OCI-LY3 (cell line): Measurements from ENCODE around the gene PROSER3.

Source experiments
- H2AFZ ChIP-seq: fragments of 200-600, 300-600 bp; shearing (Covaris generic); 2 replicates; pipeline ENCODE4 v1.6.0; 2014; ENCODE audit warnings: antibody characterized with exemption, low read depth, low read length
- H3K27ac ChIP-seq: fragments of 200-600, 300-600 bp; sonication (generic); 2 replicates; pipeline ENCODE4 v1.5.1; 2014; ENCODE audit warnings: mild to moderate bottlenecking, low read length, moderate library complexity, mixed read lengths
- H3K27me3 ChIP-seq: fragments of 200-600, 300-600 bp; sonication (generic); 2 replicates; pipeline ENCODE4 v1.6.1; 2014; ENCODE audit warnings: low read depth, low read length, mixed read lengths
- H3K36me3 ChIP-seq: fragments of 200-600, 300-600 bp; sonication (generic); replicated peaks from 2 replicates; pipeline ENCODE3; 2014; ENCODE audit warnings: low read depth, low read length, mixed read lengths
- H3K4me1 ChIP-seq: fragments of 300-600, 200-600 bp; sonication (generic); 2 replicates; pipeline ENCODE4 v1.6.1; 2014; ENCODE audit warnings: low read length, mixed read lengths
- H3K4me2 ChIP-seq: fragments of 200-600, 300-600 bp; sonication (generic); 2 replicates; pipeline ENCODE4 v1.6.1; 2014; ENCODE audit warnings: low read length, mixed read lengths
- H3K4me3 ChIP-seq: fragments of 300-600, 200-600 bp; sonication (generic); 2 replicates; pipeline ENCODE4 v1.5.1; 2014; ENCODE audit warnings: antibody characterized with exemption, mild to moderate bottlenecking, low read length, moderate library complexity
- H3K79me2 ChIP-seq: fragments of 300-600, 200-600 bp; shearing (Covaris generic); 2 replicates; pipeline ENCODE4 v1.6.1; 2014; ENCODE audit warnings: mild to moderate bottlenecking, low read length, mixed read lengths
- H3K9ac ChIP-seq: fragments of 300-600, 200-600 bp; shearing (Covaris generic); 2 replicates; pipeline ENCODE4 v1.6.0; 2014; ENCODE audit warnings: mild to moderate bottlenecking, low read length, moderate library complexity
- H3K9me3 ChIP-seq: fragments of 200-600, 300-600 bp; shearing (Covaris generic); 2 replicates; pipeline ENCODE4 v1.6.1; 2014; ENCODE audit warnings: low read length, mixed read lengths; ENCODE audit not compliant: insufficient read depth
- H4K20me1 ChIP-seq: fragments of 200-600, 300-600 bp; sonication (generic); 2 replicates; pipeline ENCODE4 v1.6.1; 2016; ENCODE audit warnings: low read length, mixed read lengths; ENCODE audit not compliant: insufficient read depth
- EZH2phosphoT487 ChIP-seq: fragments of 200-600 bp; shearing (Covaris generic); IDR thresholded peaks from 2 replicates; pipeline ENCODE4 v1.6.1; 2018; ENCODE audit warnings: antibody characterized with exemption, mixed run types, low read depth
- TF ChIP-seq, protein P1 (sequence below): fragments of 200-600, 300-600 bp; sonication (generic); IDR thresholded peaks from 2 replicates; pipeline ENCODE4 v1.5.1; 2014; ENCODE audit warnings: antibody characterized with exemption, low read length, low read depth

PROSER3 gene

DNA sequence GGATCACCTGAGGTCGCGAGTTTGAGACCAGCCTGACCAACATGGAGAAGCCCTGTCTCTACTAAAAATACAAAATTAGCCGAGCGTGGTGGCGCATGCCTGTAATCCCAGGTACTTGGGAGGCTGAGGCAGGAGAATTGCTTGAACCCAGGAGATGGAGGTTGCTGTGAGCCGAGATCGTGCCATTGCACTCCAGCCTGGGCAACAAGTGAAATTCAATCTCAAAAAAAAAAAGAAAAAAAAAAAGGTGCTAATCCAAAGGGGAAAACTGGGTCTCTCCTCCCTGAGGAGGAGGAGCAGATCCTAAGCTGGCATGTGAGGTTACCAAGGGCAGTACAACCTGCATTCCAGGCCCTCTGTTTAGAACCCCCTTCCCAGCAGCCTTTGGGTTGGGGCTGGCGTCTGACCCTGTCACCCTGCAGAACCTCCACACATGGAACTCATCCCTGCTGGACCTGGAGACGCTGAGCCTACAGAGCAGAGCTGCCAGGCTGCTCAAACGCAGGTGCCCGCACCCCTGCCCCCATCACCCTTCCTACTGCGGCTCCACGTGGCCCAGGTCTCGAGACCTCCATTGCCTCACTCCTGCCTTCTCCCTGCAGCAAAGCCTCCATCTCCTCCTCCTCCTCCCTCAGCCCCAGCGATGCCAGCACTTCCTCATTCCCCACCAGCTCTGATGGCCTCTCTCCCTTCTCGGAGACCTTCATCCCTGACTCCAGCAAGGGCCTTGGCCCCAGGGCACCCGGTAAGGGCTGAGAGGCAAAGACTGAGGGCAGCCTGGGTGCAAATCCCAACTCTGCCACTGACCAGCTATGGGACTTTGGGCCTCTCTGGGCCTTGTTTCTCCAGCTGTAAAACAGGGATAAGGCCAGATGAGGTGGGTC lies 6.7 kb downstream of the PROSER3 start:
- Histone ChIP-seq H3K4me2 (no peak overlapping the region), H3K36me3 (peaks cover 32% of the 10 kb centered on the region), H3K4me1 (no peaks in the 10 kb centered on the region), H4K20me1 (no peaks in the 10 kb centered on the region; the same call in 1 of the 2 replicates), H3K9ac (no peak overlapping the region), H3K27ac (no peak overlapping the region), H3K27me3 (no peaks in the 10 kb centered on the region), H3K79me2 (peaks cover 2% of the 10 kb centered on the region), H2AFZ (no peak overlapping the region), H3K9me3 (no peaks in the 10 kb centered on the region), H3K4me3 (no peak overlapping the region)
- TF ChIP-seq, protein P1, sequence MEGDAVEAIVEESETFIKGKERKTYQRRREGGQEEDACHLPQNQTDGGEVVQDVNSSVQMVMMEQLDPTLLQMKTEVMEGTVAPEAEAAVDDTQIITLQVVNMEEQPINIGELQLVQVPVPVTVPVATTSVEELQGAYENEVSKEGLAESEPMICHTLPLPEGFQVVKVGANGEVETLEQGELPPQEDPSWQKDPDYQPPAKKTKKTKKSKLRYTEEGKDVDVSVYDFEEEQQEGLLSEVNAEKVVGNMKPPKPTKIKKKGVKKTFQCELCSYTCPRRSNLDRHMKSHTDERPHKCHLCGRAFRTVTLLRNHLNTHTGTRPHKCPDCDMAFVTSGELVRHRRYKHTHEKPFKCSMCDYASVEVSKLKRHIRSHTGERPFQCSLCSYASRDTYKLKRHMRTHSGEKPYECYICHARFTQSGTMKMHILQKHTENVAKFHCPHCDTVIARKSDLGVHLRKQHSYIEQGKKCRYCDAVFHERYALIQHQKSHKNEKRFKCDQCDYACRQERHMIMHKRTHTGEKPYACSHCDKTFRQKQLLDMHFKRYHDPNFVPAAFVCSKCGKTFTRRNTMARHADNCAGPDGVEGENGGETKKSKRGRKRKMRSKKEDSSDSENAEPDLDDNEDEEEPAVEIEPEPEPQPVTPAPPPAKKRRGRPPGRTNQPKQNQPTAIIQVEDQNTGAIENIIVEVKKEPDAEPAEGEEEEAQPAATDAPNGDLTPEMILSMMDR = no peak
- no peak for TF ChIP-seq EZH2phosphoT487

DNA sequence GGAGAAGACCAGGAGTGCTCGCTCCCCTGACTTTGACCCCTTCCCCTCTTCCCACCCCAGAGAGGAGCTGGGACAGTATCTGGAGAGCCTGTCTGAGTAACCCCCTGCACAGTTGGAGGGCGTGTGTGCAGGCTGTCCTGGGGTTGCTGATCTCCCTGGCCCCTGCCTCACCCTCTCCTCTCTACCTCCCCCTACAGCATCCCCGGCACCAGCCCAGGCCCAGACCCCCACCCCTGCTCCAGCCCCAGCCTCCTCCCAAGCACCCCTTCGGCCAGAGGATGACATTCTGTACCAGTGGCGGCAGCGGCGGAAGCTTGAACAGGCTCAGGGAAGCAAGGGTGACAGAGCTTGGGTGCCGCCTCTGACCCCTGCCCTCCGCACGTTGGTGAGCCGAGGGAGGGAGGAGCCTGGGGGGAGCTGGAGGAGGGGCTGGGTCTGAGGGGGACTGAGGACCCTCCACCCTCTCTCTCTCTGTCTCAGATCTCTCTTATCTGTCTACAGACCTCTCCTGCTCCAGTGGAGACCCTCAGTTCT lies 8.7 kb downstream of the PROSER3 start:
- no peaks in the 10 kb centered on the region for H3K9me3 ChIP-seq
- H3K4me2 ChIP-seq = no peak overlapping the region
- no peak overlapping the region for H3K27ac ChIP-seq
- no peaks in the 10 kb centered on the region for H3K27me3 ChIP-seq
- H3K4me3 ChIP-seq = no peak overlapping the region
- no peaks in the 10 kb centered on the region for H3K79me2 ChIP-seq
- no peaks in the 10 kb centered on the region for H3K4me1 ChIP-seq
- H3K9ac ChIP-seq = no peak overlapping the region
- H4K20me1 ChIP-seq = no peaks in the 10 kb centered on the region
- TF ChIP-seq, protein P1 = no peak
- no peak for TF ChIP-seq EZH2phosphoT487
- H3K36me3 ChIP-seq = peaks cover 22% of the 10 kb centered on the region
- H2AFZ ChIP-seq = no peak overlapping the region

DNA sequence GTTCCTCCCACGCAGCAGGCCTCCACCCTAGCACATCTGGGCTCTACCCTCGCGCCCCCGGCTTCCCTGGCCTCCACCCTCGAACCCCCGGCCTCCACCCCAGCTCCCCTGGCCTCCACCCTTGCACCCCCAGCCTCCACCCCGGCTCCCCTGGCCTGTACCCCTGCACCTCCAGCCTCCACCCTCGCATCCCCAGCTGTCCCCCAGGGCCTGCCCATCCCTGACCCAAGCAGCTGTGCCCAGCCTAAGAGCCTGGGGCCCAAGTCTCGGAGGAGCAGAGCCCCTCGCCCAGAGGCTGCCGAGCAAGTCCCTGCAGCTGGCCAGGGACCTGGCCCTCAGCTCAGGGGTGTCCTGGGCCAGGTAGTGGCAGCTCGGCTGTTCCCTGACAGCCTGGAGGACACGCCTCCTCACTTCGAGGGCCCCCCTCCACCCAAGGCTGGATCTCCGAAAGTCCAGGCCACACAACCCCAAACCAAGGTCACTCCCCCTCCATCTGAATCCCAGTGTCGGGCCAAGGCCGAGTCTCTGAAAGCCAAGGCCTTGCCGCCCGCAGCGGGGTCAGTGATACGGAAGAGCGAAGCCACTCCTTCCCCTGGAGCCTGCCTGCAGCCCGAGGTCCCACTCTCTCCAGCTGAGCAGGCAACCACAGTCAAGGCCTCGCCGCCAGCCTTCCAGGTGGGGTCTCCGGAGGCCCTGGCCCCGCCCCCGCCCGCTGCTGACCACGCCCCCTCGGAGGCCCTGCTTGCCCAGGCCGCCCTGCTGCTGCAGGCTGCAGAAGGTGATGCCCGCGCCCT lies 9.5 kb downstream of the PROSER3 start:
- Histone ChIP-seq H3K27ac (no peak overlapping the region), H3K9ac (no peak overlapping the region)

More for the DNA sequence above, 9.5 kb downstream of the PROSER3 start:
- no peak overlapping the region for H3K4me3 ChIP-seq
- H3K9me3 ChIP-seq = no peaks in the 10 kb centered on the region
- no peaks in the 10 kb centered on the region for H3K4me1 ChIP-seq
- no peak overlapping the region for H2AFZ ChIP-seq
- no peaks in the 10 kb centered on the region for H4K20me1 ChIP-seq
- H3K4me2 ChIP-seq = no peak overlapping the region
- no peaks in the 10 kb centered on the region for H3K79me2 ChIP-seq
- no peaks in the 10 kb centered on the region for H3K27me3 ChIP-seq
- H3K36me3 ChIP-seq = peaks cover 17% of the 10 kb centered on the region
- TF ChIP-seq, protein P1 = no peak
- no peak for TF ChIP-seq EZH2phosphoT487
